Testis (tissue), 2 donors: ENCODE data around the gene PRKN.

Experiments used
- POLR2A ChIP-seq: fragments of 450-650 bp; IDR thresholded peaks from one replicate; pipeline ENCODE4 v1.6.1; 2017; ENCODE audit warnings: antibody characterized with exemption, mild to moderate bottlenecking, moderate library complexity
- TF ChIP-seq, protein P1 (sequence below), 3 experiments: fragments of 450-650 bp in 2 of 3; fragments of 200-600 bp in 1 of 3; sonication (generic) in 1 of 3; IDR thresholded peaks; one replicate each; pipeline ENCODE4 v1.5.1; 2016 to 2019; ENCODE audit warnings: antibody characterized with exemption in 3 of 3, mild to moderate bottlenecking in 2 of 3, moderate library complexity in 1 of 3

DNA sequence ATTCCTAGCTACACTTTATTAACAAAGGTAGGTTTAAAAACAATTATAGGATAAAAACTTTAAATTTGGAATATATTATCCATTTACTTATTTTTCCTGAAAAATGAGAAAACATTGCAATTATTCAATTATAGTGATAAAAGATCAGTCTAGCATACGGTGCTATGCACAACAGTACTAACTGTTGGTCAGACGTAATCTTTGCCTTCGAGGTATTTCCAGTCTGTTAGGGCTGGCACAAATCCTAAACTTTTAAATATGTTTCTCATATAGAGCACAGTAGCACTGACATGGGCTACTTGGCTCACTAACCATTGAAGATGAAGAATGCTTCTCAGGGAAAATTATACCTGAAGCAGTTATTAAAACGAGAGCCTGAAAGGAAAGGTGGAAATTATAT, 214.8 kb downstream of the PRKN start:
- TF ChIP-seq, protein P1, sequence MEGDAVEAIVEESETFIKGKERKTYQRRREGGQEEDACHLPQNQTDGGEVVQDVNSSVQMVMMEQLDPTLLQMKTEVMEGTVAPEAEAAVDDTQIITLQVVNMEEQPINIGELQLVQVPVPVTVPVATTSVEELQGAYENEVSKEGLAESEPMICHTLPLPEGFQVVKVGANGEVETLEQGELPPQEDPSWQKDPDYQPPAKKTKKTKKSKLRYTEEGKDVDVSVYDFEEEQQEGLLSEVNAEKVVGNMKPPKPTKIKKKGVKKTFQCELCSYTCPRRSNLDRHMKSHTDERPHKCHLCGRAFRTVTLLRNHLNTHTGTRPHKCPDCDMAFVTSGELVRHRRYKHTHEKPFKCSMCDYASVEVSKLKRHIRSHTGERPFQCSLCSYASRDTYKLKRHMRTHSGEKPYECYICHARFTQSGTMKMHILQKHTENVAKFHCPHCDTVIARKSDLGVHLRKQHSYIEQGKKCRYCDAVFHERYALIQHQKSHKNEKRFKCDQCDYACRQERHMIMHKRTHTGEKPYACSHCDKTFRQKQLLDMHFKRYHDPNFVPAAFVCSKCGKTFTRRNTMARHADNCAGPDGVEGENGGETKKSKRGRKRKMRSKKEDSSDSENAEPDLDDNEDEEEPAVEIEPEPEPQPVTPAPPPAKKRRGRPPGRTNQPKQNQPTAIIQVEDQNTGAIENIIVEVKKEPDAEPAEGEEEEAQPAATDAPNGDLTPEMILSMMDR (IDR thresholded peaks at IDR 0.05), result no peak
- TF ChIP-seq POLR2A, result no peak
